PC-3 (cell line): ENCODE data around the gene GIMAP8. TPM values are rescaled to one million over a fixed set of nuclear protein-coding genes. Genes with fewer than 3 reads are reported as not detected.

Experiments
- ATAC-seq: fragments of 200-7000 bp; cut with Tn5 transposase; 2 replicates; pipeline ENCODE4 v1.9.1; 2020; ENCODE audit warnings: mild to moderate bottlenecking, moderate library complexity
- BruUV-seq: library from RNA; stranded (reverse); fragments of 400-500 nt; replicated peaks from 2 replicates; lab custom pipeline; 2021; lab: Mats Ljungman, UMichigan
- CTCF ChIA-PET: fragments of 300-600 bp; sonication (Branson Sonifier 250); formaldehyde crosslinking; loops from one replicate; lab custom pipeline; 2022; ENCODE audit warnings: antibody characterized with exemption; lab: Charles Lee
- POLR2A ChIA-PET: fragments of 300-600 bp; sonication (Branson Sonifier 250); formaldehyde crosslinking; loops from one replicate; lab custom pipeline; 2022; ENCODE audit warnings: antibody characterized with exemption; ENCODE audit not compliant: unreplicated experiment; lab: Charles Lee
- DNase-seq: peaks from one replicate; pipeline ENCODE4 v3.0.0-alpha.2; 2015
- H2AFZ ChIP-seq: fragments of 300-600 bp; sonication (generic); 2 replicates; pipeline ENCODE4 v1.6.0; 2016; ENCODE audit warnings: antibody characterized with exemption, low read length
- H3F3A ChIP-seq: fragments of 300-600 bp; sonication (generic); one replicate; pipeline ENCODE4 v1.6.0; 2017; ENCODE audit warnings: antibody characterized with exemption, low read length, control low read depth, mild to moderate bottlenecking; ENCODE audit not compliant: unreplicated experiment
- H3K27ac ChIP-seq: fragments of 300-600 bp; sonication (generic); 2 replicates; pipeline ENCODE4 v1.5.1; 2016; ENCODE audit warnings: mild to moderate bottlenecking, low read length
- H3K27me3 ChIP-seq: fragments of 300-600 bp; sonication (generic); 2 replicates; pipeline ENCODE4 v1.6.1; 2016; ENCODE audit warnings: low read length, mixed read lengths
- H3K36me3 ChIP-seq: fragments of 300-600 bp; sonication (generic); 2 replicates; pipeline ENCODE4 v1.6.1; 2016; ENCODE audit warnings: low read depth, mixed run types, low read length, mixed read lengths
- H3K4me1 ChIP-seq: fragments of 300-600 bp; sonication (generic); 2 replicates; pipeline ENCODE4 v1.5.1; 2016; ENCODE audit warnings: low read length; ENCODE audit not compliant: insufficient read depth
- H3K4me2 ChIP-seq: fragments of 300-600 bp; sonication (generic); 2 replicates; pipeline ENCODE4 v1.6.0; 2016; ENCODE audit warnings: low read length
- H3K4me3 ChIP-seq: fragments of 300-600 bp; sonication (generic); 2 replicates; pipeline ENCODE4 v1.5.1; 2016; ENCODE audit warnings: mild to moderate bottlenecking, low read length, mixed read lengths
- H3K79me2 ChIP-seq: fragments of 300-600 bp; sonication (generic); 2 replicates; pipeline ENCODE4 v1.6.1; 2017; ENCODE audit warnings: low read length, mixed read lengths
- H3K9ac ChIP-seq: fragments of 300-600 bp; sonication (generic); 2 replicates; pipeline ENCODE4 v1.6.0; 2016; ENCODE audit warnings: mild to moderate bottlenecking, low read length
- H3K9me2 ChIP-seq: fragments of 300-600 bp; sonication (generic); replicated peaks from 2 replicates; pipeline ENCODE4 v1.6.1; 2016; ENCODE audit warnings: mixed run types, low read length, mixed read lengths
- H3K9me3 ChIP-seq: fragments of 300-600 bp; sonication (generic); 2 replicates; pipeline ENCODE4 v1.6.1; 2016; ENCODE audit warnings: low read length, mixed read lengths
- H4K20me1 ChIP-seq: fragments of 300-600 bp; sonication (generic); 2 replicates; pipeline ENCODE4 v1.6.1; 2016; ENCODE audit warnings: low read length, mixed read lengths
- CTCF ChIP-seq: fragments of 300-600 bp; sonication (generic); conservative IDR thresholded peaks from 2 replicates; pipeline ENCODE4 v1.5.1; 2017; ENCODE audit warnings: antibody characterized with exemption, low read depth, mild to moderate bottlenecking, low read length
- EZH2 ChIP-seq: fragments of 300-600 bp; sonication (generic); IDR thresholded peaks from one replicate; pipeline ENCODE4 v1.6.1; 2017; ENCODE audit warnings: antibody characterized with exemption, mild to moderate bottlenecking, low read length; ENCODE audit not compliant: unreplicated experiment
- EZH2phosphoT487 ChIP-seq: fragments of 300-600 bp; sonication (generic); IDR thresholded peaks from 2 replicates; pipeline ENCODE4 v1.6.1; 2018; ENCODE audit warnings: mild to moderate bottlenecking, antibody characterized with exemption, low read length, borderline replicate concordance
- intact Hi-C: fragments of 100-400 bp; cut with micrococcal nuclease; formaldehyde crosslinking; loops from 2 replicates; pipeline ENCODE4 v1.9.0; 2023
- total RNA-seq: library from RNA; depleted of rRNA; stranded (reverse); fragments of >200 nt; gene quantifications from 2 replicates; pipeline ENCODE4 v1.2.3, GENCODE V29; 2014

The GIMAP8 gene
- total RNA-seq, 1 experiment from 2014 or later, result not detected

- H3K36me3 ChIP-seq, result no peaks in the 10 kb centered on the region
- no peak overlapping the region for H3K4me3 ChIP-seq
- ATAC-seq (no peak), DNase-seq (no peak)
- H3K4me2 ChIP-seq, result no peak overlapping the region
- H3K9me2 ChIP-seq, result no peaks in the 10 kb centered on the region
- no peaks in the 10 kb centered on the region for H3F3A ChIP-seq
- H3K79me2 ChIP-seq, result no peaks in the 10 kb centered on the region
- no peaks in the 10 kb centered on the region for H3K4me1 ChIP-seq
- H3K9me3 ChIP-seq, result no peaks in the 10 kb centered on the region
- ChIA-PET POLR2A (no interaction called here), CTCF (no interaction called here)
- H3K27me3 ChIP-seq, result no peaks in the 10 kb centered on the region
- no peak overlapping the region for H2AFZ ChIP-seq
- no peak overlapping the region for H3K9ac ChIP-seq
- no peak for TF ChIP-seq EZH2
- no peak for TF ChIP-seq EZH2phosphoT487
- no peak for TF ChIP-seq CTCF
- no TSS peak for BruUV-seq
- intact Hi-C loops, result no loop called here
- no peaks in the 10 kb centered on the region for H4K20me1 ChIP-seq
- H3K27ac ChIP-seq, result no peak overlapping the region
Observed at GRCh38 chr7:150411606-150412005, 38.8 kb upstream of the GIMAP8 start.

- ChIA-PET POLR2A (no interaction called here), CTCF (no interaction called here)
- no peak overlapping the region for H3K27ac ChIP-seq
- intact Hi-C loops, result no loop called here
- H3K4me2 ChIP-seq, result no peak overlapping the region
- no peak for TF ChIP-seq EZH2phosphoT487
- TF ChIP-seq EZH2, result no peak
- TF ChIP-seq CTCF, result no peak
- H3F3A ChIP-seq, result no peaks in the 10 kb centered on the region
- no peaks in the 10 kb centered on the region for H3K79me2 ChIP-seq
- no peak overlapping the region for H2AFZ ChIP-seq
- H3K9me3 ChIP-seq, result no peaks in the 10 kb centered on the region
- no peaks in the 10 kb centered on the region for H4K20me1 ChIP-seq
- no peak overlapping the region for H3K4me3 ChIP-seq
- no peak overlapping the region for H3K9ac ChIP-seq
- no peaks in the 10 kb centered on the region for H3K36me3 ChIP-seq
- ATAC-seq (no peak), DNase-seq (no peak)
- H3K4me1 ChIP-seq, result no peaks in the 10 kb centered on the region
- no peaks in the 10 kb centered on the region for H3K27me3 ChIP-seq
- BruUV-seq, result no TSS peak
- H3K9me2 ChIP-seq, result no peaks in the 10 kb centered on the region
Observed at GRCh38 chr7:150412016-150412415, 38.4 kb upstream of the GIMAP8 start.

GRCh38 chr7:150412518-150413488 lies 37.6 kb upstream of the GIMAP8 start:
- no peak overlapping the region for H3K9ac ChIP-seq
- no TSS peak for BruUV-seq
- no peak for TF ChIP-seq EZH2
- no peak for TF ChIP-seq EZH2phosphoT487
- no peak for TF ChIP-seq CTCF
- H3K9me2 ChIP-seq, result no peaks in the 10 kb centered on the region
- POLR2A ChIA-PET, result no interaction called here
- H3K9me3 ChIP-seq, result no peaks in the 10 kb centered on the region
- no peaks in the 10 kb centered on the region for H4K20me1 ChIP-seq
- no peak overlapping the region for H3K4me3 ChIP-seq
- no peak overlapping the region for H2AFZ ChIP-seq
- no peak overlapping the region for H3K4me2 ChIP-seq
- H3K4me1 ChIP-seq, result no peaks in the 10 kb centered on the region
- H3K36me3 ChIP-seq, result no peaks in the 10 kb centered on the region
- H3K27me3 ChIP-seq, result no peaks in the 10 kb centered on the region
- no peak for DNase-seq
- ATAC-seq, result no peak
- CTCF ChIA-PET, result no interaction called here
- H3K27ac ChIP-seq, result no peak overlapping the region
- H3F3A ChIP-seq, result no peaks in the 10 kb centered on the region
- intact Hi-C loops, result no loop called here
- no peaks in the 10 kb centered on the region for H3K79me2 ChIP-seq
